GDM1 (cell line): Measurements from ENCODE around the gene RING1.

Experiments
- DNase-seq: peaks from one replicate; lab custom pipeline; 2025; lab: John Stamatoyannopoulos, UW

RING1 gene

DNA sequence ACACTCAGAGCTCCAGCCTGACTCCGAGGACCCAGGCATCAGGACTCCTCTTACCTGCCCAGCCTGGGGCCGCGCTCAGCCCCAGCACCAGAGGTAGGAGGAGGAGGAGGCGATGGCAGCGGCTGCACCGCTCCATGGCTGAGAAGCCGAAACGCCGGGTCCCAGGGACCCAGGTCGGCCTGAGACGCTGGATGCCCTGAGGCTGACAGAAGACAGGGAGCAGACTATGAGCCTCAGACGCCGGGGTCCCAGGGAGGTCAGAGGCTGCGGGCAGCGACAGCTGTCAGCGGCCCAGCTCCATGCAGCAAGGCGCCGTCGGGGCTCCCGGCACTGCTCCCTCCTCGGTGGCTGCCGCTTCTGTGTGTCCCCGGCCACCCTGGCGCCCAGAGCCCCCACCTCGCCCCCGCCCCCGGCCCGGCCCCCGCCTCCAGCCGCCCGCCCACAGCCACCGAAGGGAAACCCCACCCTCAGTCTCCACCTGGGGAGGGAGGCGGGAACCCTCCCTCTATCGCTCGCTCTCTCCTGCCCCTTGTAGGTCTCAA, 16.1 kb upstream of the RING1 start, which contains the start of gene COL11A2:
Gene COL11A2 (minus strand): TSS at position 363 of the 542 bp plus-strand sequence. CDS start 227 bp downstream, at position 136.
- DNase-seq: no peak

DNA sequence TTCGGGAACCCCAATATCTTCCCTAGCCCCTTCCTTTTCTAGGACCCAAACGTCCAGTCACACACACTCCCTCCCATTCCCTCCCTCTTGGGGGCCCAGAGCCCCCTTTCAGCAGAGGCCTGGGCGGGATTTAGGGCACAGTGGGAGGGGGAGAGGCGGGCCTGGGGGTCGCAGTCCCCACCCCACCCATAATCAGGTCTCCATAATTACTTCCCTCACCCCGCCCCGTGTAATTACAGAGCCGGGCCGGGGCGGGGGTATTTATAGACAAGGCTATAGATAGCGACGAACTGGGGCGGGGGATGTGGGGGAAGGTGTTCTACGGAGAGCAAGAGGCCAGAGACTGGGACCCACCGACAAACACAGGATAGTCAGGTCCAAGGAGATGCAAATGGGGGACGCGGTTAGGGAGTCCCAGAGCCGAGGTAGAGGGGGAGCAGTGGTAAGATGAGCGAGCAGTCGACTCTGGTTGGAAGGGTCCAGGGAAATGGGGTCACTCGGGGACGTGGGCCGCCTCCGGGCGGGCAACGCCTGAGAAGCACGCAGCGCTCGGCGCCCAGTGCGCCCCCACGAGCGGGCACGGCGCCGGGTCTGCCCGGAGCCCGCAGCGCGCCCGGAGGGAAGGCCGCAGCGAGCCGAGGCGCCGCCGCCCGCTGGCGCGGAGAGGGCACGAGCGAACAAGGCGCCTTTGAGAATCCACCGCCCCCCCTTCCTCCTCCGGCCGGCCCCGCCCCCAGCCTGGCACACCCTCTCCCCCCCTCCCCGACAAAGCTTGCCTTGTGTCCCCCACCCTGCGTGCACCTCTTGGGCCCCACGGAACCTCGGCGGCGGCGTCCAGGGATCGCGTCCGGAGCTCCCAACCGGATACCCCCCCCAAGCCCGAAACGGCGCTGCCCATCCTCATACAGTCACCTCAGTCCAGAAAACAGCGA, 15.4 kb upstream of the RING1 start:
- DNase-seq: no peak

DNA sequence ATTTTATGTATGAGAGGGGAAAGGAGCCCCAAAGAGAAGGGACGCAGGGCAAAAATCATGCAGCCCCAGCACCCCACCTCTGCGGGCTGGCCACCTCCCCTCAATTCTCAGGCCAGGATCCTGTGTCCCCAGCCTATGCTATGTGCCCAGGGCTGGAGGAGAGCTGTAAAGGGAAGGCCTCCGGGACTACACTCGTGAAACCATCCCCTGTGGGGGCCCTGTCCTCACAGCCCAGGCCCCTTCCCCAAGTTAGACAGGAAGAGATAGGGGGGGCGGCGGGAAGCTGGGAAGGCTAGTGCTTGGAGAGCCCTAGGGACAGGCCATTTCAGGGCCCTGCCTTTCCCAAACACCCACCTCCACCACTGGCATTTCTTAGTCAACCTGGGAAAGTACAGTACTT, 14.7 kb upstream of the RING1 start:
- no peak for DNase-seq

DNA sequence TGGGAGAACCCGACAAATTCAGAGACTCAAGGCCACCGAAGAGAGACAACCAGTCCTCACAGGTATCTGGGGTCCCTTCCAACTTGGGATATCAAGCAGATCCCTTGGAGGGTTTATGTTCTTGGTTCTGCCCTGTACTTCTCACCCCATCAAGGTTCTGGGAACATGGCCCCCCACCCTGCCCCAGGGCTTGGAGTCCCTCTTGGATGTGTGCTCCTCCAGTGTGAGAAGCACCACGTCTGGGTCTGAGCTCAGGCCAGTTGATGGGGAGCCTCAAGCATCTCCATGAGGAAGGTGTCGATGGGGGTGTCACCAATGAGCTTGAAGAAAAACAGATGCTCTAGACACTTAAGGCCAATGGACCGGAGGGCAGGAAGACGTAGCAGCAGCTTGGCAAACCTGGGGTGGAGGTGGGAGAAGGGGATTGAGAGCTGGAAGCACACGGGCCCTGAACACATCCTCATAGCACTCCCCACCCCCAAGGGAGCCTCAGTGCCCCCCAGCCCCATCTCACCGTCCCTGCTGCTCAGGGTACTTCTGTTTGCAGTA, 13.8 kb upstream of the RING1 start:
- no peak for DNase-seq

DNA sequence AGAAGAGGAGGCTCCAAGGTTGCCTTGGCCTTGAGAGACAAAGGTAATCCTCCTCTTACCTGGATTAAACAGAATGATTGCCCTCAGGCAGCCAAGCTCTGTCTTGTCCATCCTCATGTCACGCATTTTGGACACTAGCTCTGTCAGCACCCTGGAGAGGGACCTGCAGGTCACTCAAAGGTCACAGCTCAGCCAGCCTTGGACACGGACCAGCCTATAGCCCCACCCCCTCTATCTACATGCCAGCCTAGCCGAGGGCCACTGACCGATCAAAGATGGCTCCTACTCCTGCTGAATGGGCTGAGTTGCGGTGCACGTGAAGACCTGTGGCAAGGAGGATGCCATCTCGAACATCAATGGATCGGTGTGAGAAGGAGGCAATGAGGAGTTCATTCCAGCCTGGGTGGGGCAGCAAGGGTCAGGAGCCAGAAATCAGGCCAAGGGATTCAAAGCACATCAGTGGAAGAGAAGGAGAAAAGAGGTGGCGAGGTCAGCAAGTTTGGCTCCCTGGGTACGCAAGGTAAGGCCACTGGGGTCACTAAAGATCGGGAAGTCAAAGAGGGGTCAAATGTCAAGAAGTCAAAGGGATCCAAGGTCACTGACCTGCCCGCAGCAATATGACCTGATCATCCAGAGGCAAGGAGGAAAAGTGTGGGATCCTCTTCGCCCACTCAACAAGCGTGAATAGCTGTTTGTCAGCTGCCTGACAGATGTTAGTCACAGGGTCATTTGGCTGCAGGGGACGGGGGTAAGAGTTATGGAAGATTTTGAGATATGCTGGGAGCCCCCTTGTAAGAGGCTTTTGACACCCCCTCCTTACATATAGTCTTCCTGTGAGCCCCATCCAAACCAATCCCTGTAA, 12.8 kb upstream of the RING1 start:
- DNase-seq: no peak

DNA sequence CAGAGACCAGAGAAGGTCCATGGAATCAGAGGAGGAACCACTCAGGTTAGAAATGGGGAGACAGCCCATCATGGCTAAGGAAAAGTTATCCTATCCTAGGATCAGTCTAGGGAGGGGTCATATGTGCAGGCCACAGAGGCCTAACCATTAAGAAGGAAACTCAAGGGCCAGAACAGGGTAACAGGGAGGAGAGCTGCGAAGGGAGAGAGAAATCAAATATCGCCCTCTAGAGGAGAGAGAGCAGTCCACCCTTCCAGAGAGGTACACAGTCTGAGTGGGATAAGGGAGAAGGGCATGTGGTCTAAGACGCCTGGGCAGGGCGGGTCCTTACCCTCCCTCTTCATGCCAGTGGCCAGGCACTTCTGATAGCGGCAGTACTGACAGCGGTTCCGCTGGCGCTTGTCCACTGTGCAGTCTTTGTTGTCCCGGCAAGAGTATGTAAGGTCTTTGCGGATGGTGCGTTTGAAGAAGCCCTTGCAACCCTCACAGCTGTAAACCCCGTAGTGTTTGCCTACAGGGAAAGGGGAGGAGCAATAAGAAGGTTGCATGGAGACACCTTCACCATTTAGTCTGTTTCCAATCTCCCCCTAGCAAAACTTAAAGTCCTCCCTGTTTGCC, 10.8 kb upstream of the RING1 start:
- DNase-seq: peak; percentile 53

DNA sequence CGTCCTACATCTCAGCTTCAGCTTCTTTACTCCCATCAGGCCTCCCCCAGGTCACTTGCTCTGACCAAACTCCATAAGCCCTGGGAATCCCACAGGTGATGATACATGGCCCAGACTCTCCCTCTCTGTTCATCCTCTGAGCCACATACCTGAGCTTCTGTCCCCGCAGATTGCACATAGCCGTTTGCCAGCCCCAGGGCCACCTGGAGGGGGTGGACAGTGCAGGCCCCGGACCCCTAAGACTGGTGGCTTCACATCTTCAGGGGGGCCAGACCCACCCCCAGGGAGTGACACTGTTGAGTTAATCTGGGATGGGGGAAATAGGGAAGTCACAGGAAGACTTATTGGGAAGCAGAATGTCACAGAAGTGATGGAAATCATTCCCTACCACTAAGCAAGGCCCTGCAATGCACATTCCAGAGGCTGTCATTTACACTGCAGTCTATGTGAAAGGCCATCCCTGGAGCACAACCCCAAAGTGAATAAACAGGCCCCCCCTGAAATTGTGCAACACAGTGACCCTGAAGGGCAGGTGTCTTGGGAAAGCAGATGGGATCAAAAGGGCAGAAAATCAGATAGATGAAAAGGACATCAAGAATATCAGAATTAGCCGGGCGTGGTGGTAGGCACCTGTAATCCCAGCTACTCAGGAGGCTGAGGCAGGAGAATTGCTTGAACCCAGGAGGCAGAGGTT, 10.0 kb upstream of the RING1 start:
- DNase-seq: no peak

DNA sequence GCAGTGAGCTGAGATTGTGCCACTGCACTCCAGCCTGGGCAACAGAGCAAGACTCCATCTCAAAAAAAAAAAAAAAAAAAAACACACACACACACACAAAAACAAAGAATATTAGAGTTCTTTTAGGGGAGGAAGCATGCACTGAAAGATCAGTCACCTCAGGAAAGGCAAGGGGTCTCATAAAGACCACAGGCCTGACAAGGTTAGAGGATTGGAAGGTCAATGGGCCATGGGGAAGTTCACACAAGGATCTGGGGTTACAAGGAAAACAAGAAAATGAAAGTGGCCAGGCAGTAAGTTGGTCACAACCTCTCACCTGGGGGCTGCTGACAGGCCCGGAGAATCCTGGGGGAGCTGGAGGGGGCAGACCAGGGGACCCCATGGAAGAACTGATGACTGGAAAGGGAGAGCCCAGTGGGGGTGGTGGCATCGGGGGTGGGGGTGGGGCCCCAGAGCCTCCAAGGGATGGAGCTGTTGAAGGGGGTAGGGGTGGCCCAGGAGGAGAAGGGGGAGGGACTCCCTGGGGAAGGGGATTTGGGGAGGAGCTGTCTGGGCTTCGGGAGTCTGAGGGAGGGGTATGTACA, 9.4 kb upstream of the RING1 start:
- no peak for DNase-seq

DNA sequence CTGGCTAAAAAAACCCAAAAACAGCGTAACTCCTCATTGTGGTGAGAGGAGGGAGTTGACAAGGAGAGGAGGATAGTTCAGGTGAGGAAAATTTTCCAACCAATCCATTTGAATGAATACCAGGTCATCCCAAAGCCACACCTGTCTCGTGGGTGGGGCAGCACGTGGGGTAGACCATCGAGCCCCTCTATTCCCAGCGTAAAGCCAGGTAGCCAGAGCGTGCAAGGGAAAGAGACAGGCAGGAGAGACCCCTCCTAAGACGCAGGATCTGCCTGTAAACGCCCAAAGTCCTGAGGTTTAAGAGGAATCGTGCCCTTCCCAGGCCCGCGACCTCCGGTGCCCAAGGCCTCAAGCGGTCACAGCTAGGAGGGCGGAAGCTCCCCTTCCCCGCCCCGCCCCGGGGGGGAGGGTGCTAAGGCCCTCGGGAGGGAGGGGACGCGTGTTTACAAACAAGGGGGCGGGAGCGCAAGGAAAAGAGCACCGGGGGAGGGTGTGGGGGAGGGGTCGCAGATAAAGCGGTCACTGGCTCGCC, 8.5 kb upstream of the RING1 start:
- peak; percentile 32 for DNase-seq

DNA sequence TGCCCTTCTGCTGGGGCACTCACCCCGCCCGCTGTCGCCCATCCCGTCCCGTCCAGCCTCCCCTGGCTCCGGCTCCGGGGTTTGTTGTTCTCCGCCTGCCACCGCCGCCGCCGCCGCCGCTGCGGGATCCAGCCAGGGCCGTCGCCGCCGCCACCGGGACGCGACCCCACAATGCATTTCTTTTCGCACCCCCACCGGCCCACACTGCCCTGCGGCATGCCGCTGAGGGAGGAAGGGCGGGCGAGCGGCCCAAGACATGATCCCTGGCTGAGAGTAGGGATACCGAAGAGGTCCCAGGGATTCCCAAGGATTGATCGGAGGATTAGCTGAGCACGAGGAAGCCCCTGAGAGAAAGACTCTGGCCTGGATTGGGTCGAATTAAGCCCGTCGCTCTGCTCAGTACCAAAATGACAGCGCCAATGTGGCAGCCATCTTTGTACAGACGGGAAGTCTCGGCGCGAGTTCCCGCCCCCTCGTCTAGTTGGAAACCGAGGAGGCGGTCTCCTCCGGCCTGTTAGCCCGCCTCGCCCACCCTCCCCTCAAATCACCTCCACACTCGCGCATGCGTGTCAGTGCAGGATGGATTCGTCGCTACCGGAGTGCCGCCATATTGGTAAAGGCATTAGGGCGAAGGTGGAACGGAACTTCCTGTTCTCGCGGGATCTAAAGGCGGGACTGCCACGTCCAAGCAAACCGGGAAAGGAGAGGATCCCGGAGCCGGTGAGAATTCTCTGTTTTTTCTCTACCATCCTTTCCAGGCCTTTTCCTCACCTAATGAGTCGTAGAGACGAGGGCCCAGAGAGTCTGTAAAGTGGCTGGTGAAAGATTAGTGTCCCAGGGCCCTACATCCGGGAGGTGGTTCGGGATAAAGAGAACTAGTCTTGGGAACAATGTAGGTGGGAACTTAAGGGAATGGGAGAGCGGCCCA, 7.8 kb upstream of the RING1 start, which contains the start of the genes RXRB and SLC39A7:
Gene RXRB (minus strand): TSS at position 447 of the 928 bp plus-strand sequence. CDS start 189 bp downstream, at position 258.
Gene SLC39A7 (plus strand): TSS at position 649 of the 928 bp plus-strand sequence. CDS start 379 bp downstream, outside the sequence.
- peak; percentile 99 for DNase-seq

DNA sequence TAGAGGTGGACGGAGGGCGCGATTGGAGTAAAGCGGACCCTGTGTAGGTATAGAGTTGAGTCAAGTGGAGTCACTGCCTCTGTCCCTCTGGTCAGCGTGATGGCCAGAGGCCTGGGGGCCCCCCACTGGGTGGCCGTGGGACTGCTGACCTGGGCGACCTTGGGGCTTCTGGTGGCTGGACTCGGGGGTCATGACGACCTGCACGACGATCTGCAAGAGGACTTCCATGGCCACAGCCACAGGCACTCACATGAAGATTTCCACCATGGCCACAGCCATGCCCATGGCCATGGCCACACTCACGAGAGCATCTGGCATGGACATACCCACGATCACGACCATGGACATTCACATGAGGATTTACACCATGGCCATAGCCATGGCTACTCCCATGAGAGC, 7.2 kb upstream of the RING1 start:
- DNase-seq: no peak

DNA sequence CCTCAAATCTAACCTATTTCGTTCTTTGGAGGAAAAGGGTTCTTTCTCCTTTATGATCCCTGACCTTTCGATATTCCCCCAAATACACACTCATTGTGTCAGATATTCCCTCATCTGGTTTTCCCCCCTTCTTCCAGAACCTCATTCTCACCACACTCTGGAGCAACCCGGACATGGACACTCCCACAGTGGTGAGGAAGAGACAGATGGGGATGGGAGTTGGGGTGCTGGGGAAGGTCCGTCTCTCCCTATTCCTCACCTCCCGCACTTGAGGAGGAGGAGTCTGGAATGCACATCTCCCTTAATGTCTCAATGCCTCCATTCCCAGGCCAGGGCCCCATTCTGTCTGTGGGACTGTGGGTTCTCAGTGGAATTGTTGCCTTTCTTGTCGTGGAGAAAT, 6.4 kb upstream of the RING1 start:
- no peak for DNase-seq

DNA sequence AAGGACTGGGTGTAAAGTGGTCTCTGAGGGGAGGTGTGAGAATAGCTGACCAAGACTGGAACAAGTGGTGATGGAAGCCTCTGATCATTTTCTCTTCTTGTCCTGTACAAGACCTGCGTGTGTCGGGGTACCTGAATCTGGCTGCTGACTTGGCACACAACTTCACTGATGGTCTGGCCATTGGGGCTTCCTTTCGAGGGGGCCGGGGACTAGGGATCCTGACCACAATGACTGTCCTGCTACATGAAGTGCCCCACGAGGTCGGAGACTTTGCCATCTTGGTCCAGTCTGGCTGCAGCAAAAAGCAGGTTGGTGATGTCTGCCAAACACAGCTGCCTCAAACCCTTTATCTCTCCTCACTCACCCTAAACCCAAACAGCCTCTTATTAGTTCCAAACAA, 5.5 kb upstream of the RING1 start:
- DNase-seq: no peak

DNA sequence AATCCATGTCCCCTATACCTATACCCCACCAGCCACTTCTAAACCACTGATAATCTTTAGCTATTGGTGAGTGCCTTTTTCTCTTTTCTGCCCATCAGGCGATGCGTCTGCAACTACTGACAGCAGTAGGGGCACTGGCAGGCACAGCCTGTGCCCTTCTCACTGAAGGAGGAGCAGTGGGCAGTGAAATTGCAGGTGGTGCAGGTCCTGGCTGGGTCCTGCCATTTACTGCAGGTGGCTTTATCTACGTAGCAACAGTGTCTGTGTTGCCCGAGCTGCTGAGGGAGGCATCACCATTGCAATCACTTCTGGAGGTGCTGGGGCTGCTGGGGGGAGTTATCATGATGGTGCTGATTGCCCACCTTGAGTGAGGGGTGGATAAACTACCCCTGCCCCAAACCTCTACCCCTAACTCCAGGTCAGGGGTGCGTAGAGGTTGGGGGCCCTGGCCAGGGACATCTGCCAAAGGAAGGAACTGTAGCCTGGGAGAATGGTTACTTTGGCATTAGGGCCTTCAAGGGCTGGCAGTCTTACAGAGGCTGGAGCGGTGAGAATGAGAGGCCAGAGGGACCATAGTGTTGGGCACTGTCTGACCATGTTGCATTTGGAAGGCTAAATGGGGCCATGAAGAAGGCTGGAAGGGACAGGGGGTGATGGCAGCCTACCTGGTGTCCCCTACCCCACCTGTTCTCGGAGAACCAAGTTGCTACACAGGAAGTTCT, 4.7 kb upstream of the RING1 start:
- no peak for DNase-seq

DNA sequence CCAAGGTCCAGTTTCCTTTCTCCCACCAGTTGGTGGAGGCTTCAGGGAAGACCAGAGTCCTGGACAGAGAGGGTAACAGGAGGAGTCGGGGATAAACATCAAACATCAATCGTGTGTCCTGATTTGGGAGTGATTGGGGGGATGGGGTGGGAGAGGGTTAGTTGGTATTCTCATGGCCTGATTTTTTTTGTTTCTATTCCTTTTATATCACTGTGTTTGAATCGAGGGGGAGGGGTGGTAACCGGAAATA, 4.2 kb upstream of the RING1 start:
- no peak for DNase-seq

DNA sequence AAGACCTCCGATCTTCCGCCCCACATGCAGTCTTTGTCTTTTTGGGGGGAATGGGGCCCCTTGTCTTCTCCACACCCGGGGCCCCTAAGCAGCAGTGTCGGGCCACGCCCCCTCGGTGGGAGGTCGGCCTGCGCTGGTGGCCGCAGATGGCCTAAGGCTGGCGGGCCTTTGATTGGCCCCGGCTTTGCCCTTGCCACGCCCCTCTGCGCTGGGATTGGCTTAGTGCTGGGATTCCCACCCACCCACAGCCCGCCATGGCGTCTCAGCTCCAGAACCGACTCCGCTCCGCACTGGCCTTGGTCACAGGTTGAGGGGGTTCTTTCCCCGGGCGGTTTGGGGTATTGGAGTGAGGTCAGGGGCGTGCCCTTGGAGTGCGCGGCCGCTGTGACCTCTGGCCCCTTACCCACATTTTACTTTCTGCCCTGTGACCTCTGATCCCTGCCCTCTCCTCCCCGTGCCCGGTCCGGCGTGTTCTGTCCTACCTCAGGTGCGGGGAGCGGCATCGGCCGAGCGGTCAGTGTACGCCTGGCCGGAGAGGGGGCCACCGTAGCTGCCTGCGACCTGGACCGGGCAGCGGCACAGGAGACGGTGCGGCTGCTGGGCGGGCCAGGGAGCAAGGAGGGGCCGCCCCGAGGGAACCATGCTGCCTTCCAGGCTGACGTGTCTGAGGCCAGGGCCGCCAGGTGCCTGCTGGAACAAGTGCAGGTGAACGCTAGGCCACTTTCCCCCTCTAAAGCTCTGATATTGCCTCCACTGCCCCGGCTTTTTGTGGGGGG, 3.7 kb upstream of the RING1 start, which contains the start of gene HSD17B8:
Gene HSD17B8 (plus strand): TSS at position 241 of the 776 bp plus-strand sequence. CDS start 14 bp downstream, at position 255.
- DNase-seq: peak; percentile 84

DNA sequence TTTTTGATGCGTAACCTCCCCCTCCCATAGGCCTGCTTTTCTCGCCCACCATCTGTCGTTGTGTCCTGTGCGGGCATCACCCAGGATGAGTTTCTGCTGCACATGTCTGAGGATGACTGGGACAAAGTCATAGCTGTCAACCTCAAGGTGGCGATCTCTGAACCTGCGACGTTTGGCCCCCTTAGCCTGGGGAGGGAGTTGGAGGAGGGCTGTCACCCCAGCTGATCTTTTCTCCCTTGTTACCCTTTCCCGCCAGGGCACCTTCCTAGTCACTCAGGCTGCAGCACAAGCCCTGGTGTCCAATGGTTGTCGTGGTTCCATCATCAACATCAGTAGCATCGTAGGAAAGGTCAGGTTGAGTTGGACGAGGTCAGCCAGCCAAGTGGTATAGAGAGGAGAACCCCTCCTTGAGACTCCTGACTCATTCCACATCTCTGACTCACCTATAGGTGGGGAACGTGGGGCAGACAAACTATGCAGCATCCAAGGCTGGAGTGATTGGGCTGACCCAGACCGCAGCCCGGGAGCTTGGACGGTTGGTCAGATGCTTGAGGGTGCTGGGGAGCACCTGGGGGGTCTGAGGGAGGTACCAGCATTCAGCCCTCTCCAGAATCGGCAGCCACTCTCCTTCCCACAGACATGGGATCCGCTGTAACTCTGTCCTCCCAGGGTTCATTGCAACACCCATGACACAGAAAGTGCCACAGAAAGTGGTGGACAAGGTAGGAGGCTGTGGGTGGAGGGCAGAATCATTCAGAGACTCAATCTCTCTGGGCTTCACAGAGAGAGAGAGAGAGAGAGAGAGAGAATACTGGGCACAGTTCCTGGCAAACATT, 2.9 kb upstream of the RING1 start:
- DNase-seq: no peak
